CD8-positive, alpha-beta memory T cell (primary cell): ENCODE results near the gene PCDHB14. TPM values are rescaled to one million over a fixed set of nuclear protein-coding genes. Genes with fewer than 3 reads are reported as not detected.
A peak's percentile ranks its signal among the peaks of the same experiment; 100 is the strongest.
"Not testable (repeated sequence)": the region's sequence is repeated elsewhere in the genome, so short reads cannot be mapped to it uniquely, and the experiment has no call there.

Source experiments
- CTCF ChIA-PET: fragments of 350-600 bp; sonication (Branson Sonifier 250); formaldehyde crosslinking; loops from one replicate; lab custom pipeline; 2021; ENCODE audit warnings: antibody characterized with exemption; lab: Charles Lee
- POLR2A ChIA-PET: fragments of 350-600 bp; sonication (Branson Sonifier 250); formaldehyde crosslinking; loops from one replicate; lab custom pipeline; 2021; ENCODE audit warnings: antibody characterized with exemption; lab: Charles Lee
- DNase-seq, 5 donors: peaks; one replicate each; pipeline versions ENCODE4 v3.0.0 to v3.0.0-alpha.2; 2020 to 2022; ENCODE audit warnings: mixed read lengths in 1 of 5
- H3K27ac ChIP-seq: one replicate; pipeline ENCODE4 v1.7.0; 2013; ENCODE audit warnings: low read depth, mild to moderate bottlenecking, low read length, moderate library complexity
- H3K27me3 ChIP-seq: 2 replicates; pipeline ENCODE4 v1.7.0; 2013; ENCODE audit warnings: low read length, mild to moderate bottlenecking; ENCODE audit not compliant: insufficient read depth, poor library complexity, severe bottlenecking
- H3K36me3 ChIP-seq: 2 replicates; pipeline ENCODE4 v1.7.0; 2013; ENCODE audit warnings: mild to moderate bottlenecking, low read length, moderate library complexity; ENCODE audit not compliant: insufficient read depth
- H3K4me1 ChIP-seq: 2 replicates; pipeline ENCODE4 v1.7.0; 2013; ENCODE audit warnings: mild to moderate bottlenecking, low read length, moderate library complexity; ENCODE audit not compliant: insufficient read depth
- H3K4me3 ChIP-seq: 2 replicates; pipeline ENCODE4 v1.7.0; 2013; ENCODE audit warnings: mild to moderate bottlenecking, low read length
- H3K9me3 ChIP-seq: 2 replicates; pipeline ENCODE4 v1.7.0; 2013; ENCODE audit warnings: mild to moderate bottlenecking, low read length
- H3K27ac Mint-ChIP-seq, 8 donors: one replicate each; pipeline ENCODE4 v1.8.0; 2020 to 2021; ENCODE audit warnings: mixed read lengths in 8 of 8, mild to moderate bottlenecking in 6 of 8, inconsistent platforms in 3 of 8, moderate library complexity in 3 of 8
- H3K27me3 Mint-ChIP-seq, 2 donors: one replicate each; pipeline ENCODE4 v1.8.0; 2020 to 2021; ENCODE audit warnings: mixed read lengths in 2 of 2, mild to moderate bottlenecking in 1 of 2, moderate library complexity in 1 of 2
- H3K36me3 Mint-ChIP-seq, 3 donors: one replicate each; pipeline ENCODE4 v1.8.0; 2020 to 2021; ENCODE audit warnings: mixed read lengths in 3 of 3, inconsistent platforms in 1 of 3, mild to moderate bottlenecking in 1 of 3
- H3K4me1 Mint-ChIP-seq, 3 donors: one replicate each; pipeline ENCODE4 v1.8.0; 2020 to 2021; ENCODE audit warnings: mixed read lengths in 3 of 3, inconsistent platforms in 1 of 3, mild to moderate bottlenecking in 1 of 3
- H3K4me3 Mint-ChIP-seq, 7 donors: one replicate each; pipeline ENCODE4 v1.8.0; 2020 to 2021; ENCODE audit warnings: mixed read lengths in 7 of 7, mild to moderate bottlenecking in 6 of 7, moderate library complexity in 4 of 7, inconsistent platforms in 2 of 7
- H3K9me3 Mint-ChIP-seq, 5 donors: one replicate each; pipeline ENCODE4 v1.8.0; 2020 to 2022; ENCODE audit warnings: mixed read lengths in 5 of 5, mild to moderate bottlenecking in 3 of 5, moderate library complexity in 2 of 5, inconsistent platforms in 1 of 5
- polyA plus RNA-seq: library from polyadenylated mRNA; unstranded; fragments of 300-500 nt; fragmentation: Illumina TruSeq; gene quantifications from one replicate; pipeline ENCODE4 v1.2.3, GENCODE V29; 2021
- total RNA-seq, 2 experiments: library from RNA; stranded (reverse); gene quantifications; one replicate each; pipeline ENCODE4 v1.2.3, GENCODE V29; 2021

Gene PCDHB14
- total and polyA plus RNA-seq, 3 experiments from 2014 or later, result 0.09 TPM; not detected in 2

DNA sequence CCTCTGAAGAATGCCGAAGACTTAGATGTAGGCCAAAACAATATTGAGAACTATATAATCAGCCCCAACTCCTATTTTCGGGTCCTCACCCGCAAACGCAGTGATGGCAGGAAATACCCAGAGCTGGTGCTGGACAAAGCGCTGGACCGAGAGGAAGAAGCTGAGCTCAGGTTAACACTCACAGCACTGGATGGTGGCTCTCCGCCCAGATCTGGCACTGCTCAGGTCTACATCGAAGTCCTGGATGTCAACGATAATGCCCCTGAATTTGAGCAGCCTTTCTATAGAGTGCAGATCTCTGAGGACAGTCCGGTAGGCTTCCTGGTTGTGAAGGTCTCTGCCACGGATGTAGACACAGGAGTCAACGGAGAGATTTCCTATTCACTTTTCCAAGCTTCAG is 8.6 kb upstream of the PCDHB14 start:
- H3K27ac Mint-ChIP-seq, CTCF ChIA-PET, H3K36me3 ChIP-seq, H3K9me3 ChIP-seq, H3K27ac ChIP-seq, H3K4me1 ChIP-seq, DNase-seq, H3K4me1 Mint-ChIP-seq, H3K36me3 Mint-ChIP-seq, H3K27me3 ChIP-seq, H3K4me3 ChIP-seq, POLR2A ChIA-PET, H3K4me3 Mint-ChIP-seq: not testable (repeated sequence)
- Mint-ChIP-seq H3K9me3 (peaks cover 18 to 36% (median 30%) of the 10 kb centered on the region in 5 donors), H3K27me3 (peaks cover 38 to 55% of the 10 kb centered on the region in 2 donors)

DNA sequence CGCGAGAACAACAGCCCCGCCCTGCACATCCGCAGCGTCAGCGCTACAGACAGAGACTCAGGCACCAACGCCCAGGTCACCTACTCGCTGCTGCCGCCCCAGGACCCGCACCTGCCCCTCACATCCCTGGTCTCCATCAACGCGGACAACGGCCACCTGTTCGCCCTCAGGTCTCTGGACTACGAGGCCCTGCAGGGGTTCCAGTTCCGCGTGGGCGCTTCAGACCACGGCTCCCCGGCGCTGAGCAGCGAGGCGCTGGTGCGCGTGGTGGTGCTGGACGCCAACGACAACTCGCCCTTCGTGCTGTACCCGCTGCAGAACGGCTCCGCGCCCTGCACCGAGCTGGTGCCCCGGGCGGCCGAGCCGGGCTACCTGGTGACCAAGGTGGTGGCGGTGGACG is 7.6 kb upstream of the PCDHB14 start:
- POLR2A ChIA-PET, result not testable (repeated sequence)

DNA sequence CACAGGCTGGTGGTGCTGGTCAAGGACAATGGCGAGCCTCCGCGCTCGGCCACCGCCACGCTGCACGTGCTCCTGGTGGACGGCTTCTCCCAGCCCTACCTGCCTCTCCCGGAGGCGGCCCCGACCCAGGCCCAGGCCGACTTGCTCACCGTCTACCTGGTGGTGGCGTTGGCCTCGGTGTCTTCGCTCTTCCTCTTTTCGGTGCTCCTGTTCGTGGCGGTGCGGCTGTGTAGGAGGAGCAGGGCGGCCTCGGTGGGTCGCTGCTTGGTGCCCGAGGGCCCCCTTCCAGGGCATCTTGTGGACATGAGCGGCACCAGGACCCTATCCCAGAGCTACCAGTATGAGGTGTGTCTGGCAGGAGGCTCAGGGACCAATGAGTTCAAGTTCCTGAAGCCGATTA is 7.1 kb upstream of the PCDHB14 start:
- H3K4me1 ChIP-seq, H3K4me3 Mint-ChIP-seq, CTCF ChIA-PET, H3K36me3 Mint-ChIP-seq, H3K27ac Mint-ChIP-seq, POLR2A ChIA-PET, H3K9me3 ChIP-seq, H3K4me3 ChIP-seq, H3K36me3 ChIP-seq, DNase-seq, H3K4me1 Mint-ChIP-seq, H3K27ac ChIP-seq: not testable (repeated sequence)
- peaks cover 43 to 59% of the 10 kb centered on the region in 2 donors for H3K27me3 Mint-ChIP-seq
- H3K27me3 ChIP-seq, result peaks cover 14% of the 10 kb centered on the region
- peaks cover 18 to 43% (median 26%) of the 10 kb centered on the region in 5 donors for H3K9me3 Mint-ChIP-seq

More for the DNA sequence above, 7.6 kb upstream of the PCDHB14 start:
- peaks cover 43 to 56% of the 10 kb centered on the region in 2 donors for H3K27me3 Mint-ChIP-seq
- H3K4me3 ChIP-seq, H3K36me3 Mint-ChIP-seq, H3K4me1 ChIP-seq, DNase-seq, H3K4me3 Mint-ChIP-seq, H3K9me3 ChIP-seq, H3K36me3 ChIP-seq, H3K27me3 ChIP-seq, H3K27ac ChIP-seq, H3K27ac Mint-ChIP-seq, H3K4me1 Mint-ChIP-seq, CTCF ChIA-PET: not testable (repeated sequence)
- peaks cover 18 to 39% (median 26%) of the 10 kb centered on the region in 5 donors for H3K9me3 Mint-ChIP-seq

DNA sequence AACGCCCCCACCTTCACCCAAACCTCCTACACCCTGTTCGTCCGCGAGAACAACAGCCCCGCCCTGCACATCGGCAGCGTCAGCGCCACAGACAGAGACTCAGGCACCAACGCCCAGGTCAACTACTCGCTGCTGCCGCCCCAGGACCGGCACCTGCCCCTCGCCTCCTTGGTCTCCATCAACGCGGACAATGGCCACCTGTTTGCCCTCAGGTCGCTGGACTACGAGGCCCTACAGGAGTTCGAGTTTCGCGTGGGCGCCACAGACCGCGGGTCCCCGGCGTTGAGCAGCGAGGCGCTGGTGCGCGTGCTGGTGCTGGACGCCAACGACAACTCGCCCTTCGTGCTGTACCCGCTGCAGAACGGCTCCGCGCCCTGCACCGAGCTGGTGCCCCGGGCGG is 1.7 kb downstream of the PCDHB14 start:
- H3K36me3 Mint-ChIP-seq, DNase-seq, POLR2A ChIA-PET, CTCF ChIA-PET, H3K27me3 ChIP-seq, H3K9me3 ChIP-seq, H3K4me1 ChIP-seq, H3K27ac Mint-ChIP-seq, H3K36me3 ChIP-seq, H3K27ac ChIP-seq, H3K4me3 ChIP-seq: not testable (repeated sequence)
- Mint-ChIP-seq H3K9me3 (peaks cover 6 to 42% (median 22%) of the 10 kb centered on the region in 5 donors), H3K4me1 (peaks cover 5 to 11% (median 8%) of the 10 kb centered on the region in 3 donors), H3K4me3 (peak overlapping the region in 1 of 7 donors; percentile 65), H3K27me3 (peaks cover 31 to 60% of the 10 kb centered on the region in 2 donors)

DNA sequence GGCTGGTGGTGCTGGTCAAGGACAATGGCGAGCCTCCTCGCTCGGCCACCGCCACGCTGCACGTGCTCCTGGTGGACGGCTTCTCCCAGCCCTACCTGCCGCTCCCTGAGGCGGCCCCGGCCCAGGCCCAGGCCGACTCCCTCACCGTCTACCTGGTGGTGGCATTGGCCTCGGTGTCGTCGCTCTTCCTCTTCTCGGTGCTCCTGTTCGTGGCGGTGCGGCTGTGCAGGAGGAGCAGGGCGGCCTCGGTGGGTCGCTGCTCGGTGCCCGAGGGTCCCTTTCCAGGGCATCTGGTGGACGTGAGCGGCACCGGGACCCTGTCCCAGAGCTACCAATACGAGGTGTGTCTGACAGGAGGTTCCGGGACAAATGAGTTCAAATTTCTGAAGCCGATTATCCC is 2.3 kb downstream of the PCDHB14 start:
- H3K9me3 ChIP-seq, H3K4me1 ChIP-seq, H3K4me3 Mint-ChIP-seq, H3K27me3 ChIP-seq, H3K36me3 ChIP-seq, POLR2A ChIA-PET, H3K27ac ChIP-seq, DNase-seq, H3K4me3 ChIP-seq, CTCF ChIA-PET, H3K27ac Mint-ChIP-seq, H3K36me3 Mint-ChIP-seq: not testable (repeated sequence)
- Mint-ChIP-seq H3K9me3 (peaks cover 8 to 41% (median 24%) of the 10 kb centered on the region in 5 donors), H3K27me3 (peaks cover 25 to 56% of the 10 kb centered on the region in 2 donors), H3K4me1 (peaks cover 5 to 11% (median 8%) of the 10 kb centered on the region in 3 donors)

DNA sequence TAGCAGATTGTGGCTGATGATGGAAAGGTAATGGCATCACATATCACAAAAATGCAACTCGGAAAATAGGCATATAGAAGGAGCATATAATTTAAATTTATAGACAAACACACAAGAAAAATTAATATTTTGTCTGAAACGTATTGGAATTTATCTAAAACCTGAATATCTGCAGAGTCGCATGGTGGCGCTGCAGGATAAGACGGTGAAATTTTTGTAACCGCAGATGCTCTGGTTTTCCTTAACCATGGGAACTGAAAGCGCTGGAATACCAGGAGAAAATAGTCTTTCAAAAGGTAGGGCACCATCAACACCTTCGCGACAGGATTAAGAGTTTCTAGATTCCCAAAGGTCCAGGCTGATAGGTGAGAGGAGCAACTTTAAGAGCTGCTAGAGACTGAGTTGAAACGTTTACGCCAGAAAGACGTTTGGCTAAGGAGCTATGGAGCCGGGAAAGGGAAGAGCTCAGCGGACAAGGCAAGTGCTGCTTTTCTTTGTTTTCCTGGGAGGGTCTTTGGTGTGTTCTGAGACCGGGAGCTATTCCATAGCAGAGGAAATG is 11.0 kb downstream of the PCDHB14 start:
- Mint-ChIP-seq H3K4me3 (no peak overlapping the region), H3K27ac (no peak overlapping the region), H3K27me3 (peaks cover 25 to 40% of the 10 kb centered on the region in 2 donors), H3K4me1 (no peaks in the 10 kb centered on the region), H3K9me3 (peaks cover 24 to 65% (median 52%) of the 10 kb centered on the region in 5 donors), H3K36me3 (peaks cover 0 to 5% (median 0%) of the 10 kb centered on the region in 3 donors)
- Histone ChIP-seq H3K27me3 (peaks cover 6% of the 10 kb centered on the region), H3K4me3 (no peak overlapping the region), H3K36me3 (no peaks in the 10 kb centered on the region), H3K27ac (no peak overlapping the region), H3K9me3 (peaks cover 9% of the 10 kb centered on the region), H3K4me1 (no peaks in the 10 kb centered on the region)
- DNase-seq, result no peak
- ChIA-PET POLR2A (no interaction called here), CTCF (interaction anchor here (1.2 kb wide), 1 partner anchor 10 kb away, joined by 4 read pairs; the partner anchor contains the start of gene PCDHB14)

DNA sequence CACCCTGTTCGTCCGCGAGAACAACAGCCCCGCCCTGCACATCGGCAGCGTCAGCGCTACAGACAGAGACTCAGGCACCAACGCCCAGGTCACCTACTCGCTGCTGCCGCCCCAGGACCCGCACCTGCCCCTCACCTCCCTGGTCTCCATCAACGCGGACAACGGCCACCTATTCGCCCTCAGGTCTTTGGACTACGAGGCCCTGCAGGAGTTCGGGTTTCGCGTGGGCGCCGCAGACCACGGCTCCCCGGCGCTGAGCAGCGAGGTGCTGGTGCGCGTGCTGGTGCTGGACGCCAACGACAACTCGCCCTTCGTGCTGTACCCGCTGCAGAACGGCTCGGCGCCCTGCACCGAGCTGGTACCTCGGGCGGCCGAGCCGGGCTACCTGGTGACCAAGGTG is 12.8 kb downstream of the PCDHB14 start:
- CTCF ChIA-PET, H3K4me3 Mint-ChIP-seq, POLR2A ChIA-PET, H3K27ac Mint-ChIP-seq, H3K4me1 ChIP-seq, H3K4me1 Mint-ChIP-seq, DNase-seq, H3K4me3 ChIP-seq, H3K27ac ChIP-seq, H3K27me3 ChIP-seq, H3K36me3 Mint-ChIP-seq, H3K36me3 ChIP-seq: not testable (repeated sequence)
- peaks cover 39 to 57% of the 10 kb centered on the region in 2 donors for H3K27me3 Mint-ChIP-seq
- peaks cover 39 to 74% (median 68%) of the 10 kb centered on the region in 5 donors for H3K9me3 Mint-ChIP-seq
- peaks cover 12% of the 10 kb centered on the region for H3K9me3 ChIP-seq

DNA sequence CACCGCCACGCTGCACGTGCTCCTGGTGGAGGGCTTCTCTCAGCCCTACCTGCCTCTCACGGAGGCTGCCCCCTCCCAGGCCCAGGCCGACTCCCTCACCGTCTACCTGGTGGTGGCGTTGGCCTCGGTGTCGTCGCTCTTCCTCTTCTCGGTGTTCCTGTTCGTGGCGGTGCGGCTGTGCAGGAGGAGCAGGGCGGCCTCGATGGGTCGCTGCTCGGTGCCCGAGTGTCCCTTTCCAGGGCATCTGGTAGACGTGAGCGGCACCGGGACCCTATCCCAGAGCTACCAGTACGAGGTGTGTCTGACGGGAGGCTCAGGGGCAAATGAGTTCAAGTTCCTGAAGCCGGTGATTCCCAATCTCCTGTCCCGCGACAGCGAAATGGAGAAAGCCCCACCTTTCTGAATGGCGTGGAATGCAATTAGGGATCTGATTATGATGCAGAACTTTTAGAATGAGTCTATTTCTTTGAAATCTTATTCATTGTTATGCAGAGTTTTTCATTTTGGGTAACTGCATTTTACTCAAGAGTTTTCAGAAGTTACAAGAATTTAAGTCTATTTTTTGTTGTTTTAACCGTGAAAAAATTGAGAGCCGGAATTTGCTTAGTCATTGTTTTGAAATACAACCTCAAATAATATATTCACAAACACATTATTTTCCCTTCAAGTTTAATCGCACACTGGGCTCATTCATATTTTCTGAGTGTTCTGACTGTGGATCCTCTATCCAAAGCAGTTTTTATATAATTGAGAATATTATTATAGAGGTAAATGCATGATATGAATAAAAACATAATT is 13.6 kb downstream of the PCDHB14 start:
- H3K4me3 ChIP-seq, result no peak overlapping the region
- peaks cover 6% of the 10 kb centered on the region for H3K27me3 ChIP-seq
- POLR2A ChIA-PET, result no interaction called here
- Mint-ChIP-seq H3K27me3 (peaks cover 39 to 56% of the 10 kb centered on the region in 2 donors), H3K4me1 (no peaks in the 10 kb centered on the region), H3K9me3 (peaks cover 36 to 70% (median 66%) of the 10 kb centered on the region in 5 donors), H3K4me3 (no peak overlapping the region), H3K27ac (no peak overlapping the region), H3K36me3 (peaks cover 2 to 7% (median 5%) of the 10 kb centered on the region in 3 donors)
- no peak for DNase-seq
- H3K27ac ChIP-seq, result no peak overlapping the region
- H3K36me3 ChIP-seq, result no peaks in the 10 kb centered on the region
- peaks cover 13% of the 10 kb centered on the region for H3K9me3 ChIP-seq
- CTCF ChIA-PET, result no interaction called here
- H3K4me1 ChIP-seq, result no peaks in the 10 kb centered on the region
